Measurements from ENCODE around the gene DUSP22. TPM values are rescaled to one million over a fixed set of nuclear protein-coding genes. Genes with fewer than 3 reads are reported as not detected.

DUSP22 gene
- total RNA-seq, 1 experiment from 2014 or later, result 25.0 TPM

GRCh38 chr6:318243-318890 lies 26.1 kb downstream of the DUSP22 start:
- Histone ChIP-seq H4K8ac (replicated peaks; ENCODE audit: insufficient read length, low read depth, low read length) (no peak overlapping the region), H2AK5ac (ENCODE audit: insufficient read length, low read length) (no peak overlapping the region), H2BK20ac (ENCODE audit: low read depth, low read length, poor library complexity, severe bottlenecking) (no peak overlapping the region), H3K27ac (ENCODE audit: insufficient read length, low read depth, low read length) (no peak overlapping the region), H2BK12ac (ENCODE audit: insufficient read length, low read depth, low read length) (no peak overlapping the region), H3K4ac (ENCODE audit: low read depth, low read length) (no peak overlapping the region), H3T11ph (ENCODE audit: low read length) (no peak overlapping the region), H3K18ac (ENCODE audit: insufficient read length, low read depth, low read length) (no peak overlapping the region), H3K79me2 (ENCODE audit: insufficient read depth, low read length) (no peaks in the 10 kb centered on the region), H4K91ac (ENCODE audit: insufficient read length, low read depth, low read length) (no peak overlapping the region), H3K9me3 (ENCODE audit: control insufficient read depth, low read depth, low read length) (peaks cover 86% of the 10 kb centered on the region), H3K9ac (ENCODE audit: extremely low read depth, insufficient read length, low read length) (no peak overlapping the region), H2BK15ac (ENCODE audit: low read depth, low read length) (no peak overlapping the region), H3K56ac (ENCODE audit: insufficient read length, low read depth, low read length) (no peak overlapping the region), H4K5ac (ENCODE audit: insufficient read length, low read depth, low read length) (no peak overlapping the region), H3K4me2 (ENCODE audit: insufficient read depth, insufficient read length, low read length) (no peak overlapping the region), H3K4me1 (ENCODE audit: insufficient read depth, low read length) (no peaks in the 10 kb centered on the region), H3K23me2 (ENCODE audit: insufficient read length, low read depth, low read length, poor library complexity, severe bottlenecking) (no peaks in the 10 kb centered on the region), H2AFZ (ENCODE audit: low read length) (no peak overlapping the region), H2BK5ac (ENCODE audit: insufficient read length, low read length) (no peak overlapping the region), H2BK120ac (ENCODE audit: low read depth, low read length, poor library complexity, severe bottlenecking) (no peak overlapping the region), H3K23ac (ENCODE audit: insufficient read length, low read depth, low read length) (no peak overlapping the region), H3K79me1 (ENCODE audit: insufficient read depth, low read depth, low read length, poor library complexity, severe bottlenecking) (no peaks in the 10 kb centered on the region), H3K27me3 (ENCODE audit: insufficient read depth, low read length) (no peaks in the 10 kb centered on the region), H3K14ac (ENCODE audit: insufficient read depth, low read length) (no peak overlapping the region), H4K20me1 (ENCODE audit: control insufficient read depth, insufficient read depth, insufficient read length) (no peaks in the 10 kb centered on the region)
- WGBS (ENCODE audit: extremely low coverage, insufficient read length, low lambda C conversion rate), result no CpG with 5 or more reads among the region's 4 CpGs
- no peak for DNase-seq
- Mint-ChIP-seq H3K27me3 (ENCODE audit: low read depth) (no peaks in the 10 kb centered on the region), H3K4me3 (no peak overlapping the region), H3K36me3 (ENCODE audit: insufficient read depth in 1 of 3, low read depth in 3 of 3) (peaks cover 4 to 16% (median 9%) of the 10 kb centered on the region in 3 experiments; a peak in 6 of 7 replicates), H3K4me1 (peaks cover 13 to 14% of the 10 kb centered on the region in 2 experiments), H3K9me3 (peaks cover 46 to 55% of the 10 kb centered on the region in 2 experiments), H3K27ac (no peak overlapping the region)
- TF ChIP-seq CTCF (conservative IDR thresholded peaks at IDR 0.05), result no peak

Measured in H9 (cell line).